Measurements from ENCODE around the gene PAK3. TPM values are rescaled to one million over a fixed set of nuclear protein-coding genes. Genes with fewer than 3 reads are reported as not detected.
A peak's percentile ranks its signal among the peaks of the same experiment; 100 is the strongest.

The PAK3 gene
- total and polyA plus RNA-seq, 8 donors, result 0.29 to 18.7 (median 2.4) TPM

- TF ChIP-seq CTCF (IDR thresholded peaks at IDR 0.05) (no peak), POLR2A (IDR thresholded peaks at IDR 0.05) (no peak), EP300 (IDR thresholded peaks at IDR 0.05) (no peak)
- H3K27me3 ChIP-seq, result peaks cover 0 to 6% (median 0%) of the 10 kb centered on the region in 3 donors
Measured at GRCh38 chrX:111083081-111083480, 12.9 kb upstream of the PAK3 start.

GRCh38 chrX:111086591-111087006 lies 9.4 kb upstream of the PAK3 start:
- intact Hi-C loops (cut with DNase I; ENCODE audit: low total_unique reads), result no loop called here
- TF ChIP-seq POLR2AphosphoS5 (IDR thresholded peaks at IDR 0.05), result no peak
- TF ChIP-seq EP300 (IDR thresholded peaks at IDR 0.05), result no peak
- no peak overlapping the region for H3K27ac ChIP-seq
- H3K4me3 ChIP-seq, result no peak overlapping the region
- no peaks in the 10 kb centered on the region for H3K4me1 ChIP-seq
- peaks cover 0 to 15% (median 0%) of the 10 kb centered on the region in 3 donors for H3K27me3 ChIP-seq
- H3K36me3 ChIP-seq, result no peaks in the 10 kb centered on the region
- 43 to 74% (median 62%) methylated on average over 6 of the region's 6 CpGs for WGBS, 5 donors
- no peaks in the 10 kb centered on the region for H3K9me3 ChIP-seq
- no peak for DNase-seq

More at GRCh38 chrX:111083081-111083480, 12.9 kb upstream of the PAK3 start:
- no peak overlapping the region for H3K4me3 ChIP-seq
- intact Hi-C loops (cut with DNase I; ENCODE audit: low total_unique reads), result no loop called here
- no peak overlapping the region for H3K27ac ChIP-seq
- H3K36me3 ChIP-seq, result no peaks in the 10 kb centered on the region
- H3K4me1 ChIP-seq, result no peaks in the 10 kb centered on the region
- WGBS, 5 donors, result 38 to 70% (median 48%) methylated on average over 1 of the region's 1 CpG
- no peaks in the 10 kb centered on the region for H3K9me3 ChIP-seq
- DNase-seq, result no peak

- intact Hi-C loops (cut with DNase I; ENCODE audit: low total_unique reads), result no loop called here
- no peak for TF ChIP-seq POLR2AphosphoS5 (IDR thresholded peaks at IDR 0.05)
- TF ChIP-seq EP300 (IDR thresholded peaks at IDR 0.05), result no peak
- TF ChIP-seq POLR2A (IDR thresholded peaks at IDR 0.05), result no peak
- no peak for TF ChIP-seq CTCF (IDR thresholded peaks at IDR 0.05)
- H3K27ac ChIP-seq, result no peak overlapping the region
- peak in 1 of 2 donors; percentile 63 for DNase-seq
- no peaks in the 10 kb centered on the region for H3K36me3 ChIP-seq
- no peaks in the 10 kb centered on the region for H3K4me1 ChIP-seq
- H3K27me3 ChIP-seq, result peaks cover 0 to 15% (median 0%) of the 10 kb centered on the region in 3 donors
- 33 to 45% (median 41%) methylated on average over 3 of the region's 3 CpGs for WGBS, 5 donors
- no peak overlapping the region for H3K4me3 ChIP-seq
- no peaks in the 10 kb centered on the region for H3K9me3 ChIP-seq
Measured at GRCh38 chrX:111088628-111089027, 7.4 kb upstream of the PAK3 start.

GRCh38 chrX:111090458-111090857 lies 5.5 kb upstream of the PAK3 start:
- intact Hi-C loops (cut with DNase I; ENCODE audit: low total_unique reads), result no loop called here
- peak in 1 of 2 donors; percentile 26 for DNase-seq
- H3K27me3 ChIP-seq, result peaks cover 0 to 13% (median 0%) of the 10 kb centered on the region in 3 donors
- 57 to 67% (median 62%) methylated on average over 4 of the region's 4 CpGs for WGBS, 5 donors
- H3K4me1 ChIP-seq, result no peaks in the 10 kb centered on the region
- no peak overlapping the region for H3K27ac ChIP-seq
- no peaks in the 10 kb centered on the region for H3K36me3 ChIP-seq
- no peak for TF ChIP-seq CTCF (IDR thresholded peaks at IDR 0.05)
- TF ChIP-seq POLR2AphosphoS5 (IDR thresholded peaks at IDR 0.05), result no peak
- no peak for TF ChIP-seq EP300 (IDR thresholded peaks at IDR 0.05)
- TF ChIP-seq POLR2A (IDR thresholded peaks at IDR 0.05), result no peak
- no peak overlapping the region for H3K4me3 ChIP-seq
- no peaks in the 10 kb centered on the region for H3K9me3 ChIP-seq

GRCh38 chrX:111098874-111099273 lies 2.9 kb downstream of the PAK3 start:
- H3K36me3 ChIP-seq, result no peaks in the 10 kb centered on the region
- TF ChIP-seq POLR2A (IDR thresholded peaks at IDR 0.05) (no peak), EP300 (IDR thresholded peaks at IDR 0.05) (no peak), POLR2AphosphoS5 (IDR thresholded peaks at IDR 0.05) (no peak), CTCF (IDR thresholded peaks at IDR 0.05) (peak in 5 of 7 experiments; percentile 14 to 71 (median 62))
- DNase-seq, result peak; percentile 62 to 78
- H3K9me3 ChIP-seq, result no peaks in the 10 kb centered on the region
- 17 to 48% (median 33%) methylated on average over 8 to 22 of the region's 22 CpGs for WGBS, 5 donors
- H3K4me1 ChIP-seq, result peaks cover 0 to 17% (median 0%) of the 10 kb centered on the region in 4 donors
- H3K4me3 ChIP-seq, result no peak overlapping the region
- no peak overlapping the region for H3K27ac ChIP-seq
- H3K27me3 ChIP-seq, result peaks cover 0 to 20% (median 0%) of the 10 kb centered on the region in 3 donors
- intact Hi-C loops (cut with DNase I; ENCODE audit: low total_unique reads), result no loop called here

Data from stomach (tissue), 9 donors.